ENCODE data around the gene HOXB8.

DNA sequence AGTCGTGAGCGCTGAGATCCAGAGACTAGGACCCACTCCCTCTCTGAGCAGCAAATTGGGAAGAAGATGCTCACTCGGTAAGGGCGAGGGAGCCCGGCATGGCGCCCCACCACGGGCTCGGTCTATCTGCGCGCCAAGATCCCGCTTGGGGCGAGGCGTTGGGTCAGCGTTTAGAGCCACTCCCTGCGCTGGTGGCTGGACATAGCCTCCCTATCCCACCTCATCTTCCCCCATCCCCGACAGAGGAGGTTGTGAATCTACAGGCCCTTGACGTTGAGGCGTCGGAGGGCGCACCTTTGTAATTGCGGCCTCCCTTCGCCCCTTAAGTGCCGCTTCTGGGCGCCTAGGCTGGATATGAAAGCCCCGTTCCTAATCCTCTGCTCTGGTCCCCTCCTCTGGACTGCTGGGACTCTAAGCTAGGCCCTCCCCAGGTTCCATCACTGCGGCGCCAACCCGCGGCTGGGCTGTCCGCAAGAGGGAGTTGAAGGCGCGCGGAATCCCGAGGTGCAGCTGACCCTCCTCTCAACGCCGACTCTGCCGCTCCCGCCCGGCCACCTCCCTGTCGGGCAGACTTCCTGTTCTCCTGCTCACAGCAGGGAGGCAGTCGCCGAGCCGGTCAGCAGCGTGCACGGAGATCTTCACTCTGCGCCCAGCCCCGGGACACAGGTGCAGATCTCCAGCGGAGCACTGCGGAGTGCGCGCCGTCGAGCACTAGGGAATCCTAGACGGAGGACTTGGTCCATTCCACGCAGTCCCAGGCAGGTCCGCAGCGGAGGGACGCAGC is 27.2 kb upstream of the HOXB8 start:
- TF ChIP-seq, protein P1, sequence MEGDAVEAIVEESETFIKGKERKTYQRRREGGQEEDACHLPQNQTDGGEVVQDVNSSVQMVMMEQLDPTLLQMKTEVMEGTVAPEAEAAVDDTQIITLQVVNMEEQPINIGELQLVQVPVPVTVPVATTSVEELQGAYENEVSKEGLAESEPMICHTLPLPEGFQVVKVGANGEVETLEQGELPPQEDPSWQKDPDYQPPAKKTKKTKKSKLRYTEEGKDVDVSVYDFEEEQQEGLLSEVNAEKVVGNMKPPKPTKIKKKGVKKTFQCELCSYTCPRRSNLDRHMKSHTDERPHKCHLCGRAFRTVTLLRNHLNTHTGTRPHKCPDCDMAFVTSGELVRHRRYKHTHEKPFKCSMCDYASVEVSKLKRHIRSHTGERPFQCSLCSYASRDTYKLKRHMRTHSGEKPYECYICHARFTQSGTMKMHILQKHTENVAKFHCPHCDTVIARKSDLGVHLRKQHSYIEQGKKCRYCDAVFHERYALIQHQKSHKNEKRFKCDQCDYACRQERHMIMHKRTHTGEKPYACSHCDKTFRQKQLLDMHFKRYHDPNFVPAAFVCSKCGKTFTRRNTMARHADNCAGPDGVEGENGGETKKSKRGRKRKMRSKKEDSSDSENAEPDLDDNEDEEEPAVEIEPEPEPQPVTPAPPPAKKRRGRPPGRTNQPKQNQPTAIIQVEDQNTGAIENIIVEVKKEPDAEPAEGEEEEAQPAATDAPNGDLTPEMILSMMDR (conservative IDR thresholded peaks at IDR 0.05; ENCODE audit: low read depth, low read length), result no peak
- TF ChIP-seq EZH2 (IDR thresholded peaks at IDR 0.05; ENCODE audit: low read length, unreplicated experiment) (no peak), EZH2phosphoT487 (IDR thresholded peaks at IDR 0.05; ENCODE audit: borderline replicate concordance, low read length) (no peak)

All from PC-3 (cell line).